IMR-90 (cell line): ENCODE data around the gene KIFC3.

Experiments used
- BHLHE40 ChIP-seq: fragments of 150-350 bp; IDR thresholded peaks from 2 replicates; pipeline ENCODE4 v1.6.1; 2016; ENCODE audit warnings: mild to moderate bottlenecking, low read depth, low read length
- CEBPB ChIP-seq: IDR thresholded peaks from 2 replicates; pipeline ENCODE4 v1.6.1; 2012; ENCODE audit warnings: low read depth, low read length, improper control_type of control experiment
- CTCF ChIP-seq: conservative IDR thresholded peaks from 2 replicates; pipeline ENCODE4 v1.5.1; 2012; ENCODE audit warnings: mild to moderate bottlenecking, low read depth, low read length, improper control_type of control experiment
- MXI1 ChIP-seq: IDR thresholded peaks from 2 replicates; pipeline ENCODE4 v1.6.1; 2012; ENCODE audit warnings: low read depth, mild to moderate bottlenecking, low read length, moderate library complexity, borderline replicate concordance
- NFE2L2 ChIP-seq: fragments of 150-350 bp; IDR thresholded peaks from 2 replicates; pipeline ENCODE4 v1.6.1; 2016; ENCODE audit warnings: low read depth, mild to moderate bottlenecking, low read length
- POLR2A ChIP-seq: IDR thresholded peaks from 2 replicates; pipeline ENCODE4 v1.6.1; 2012; ENCODE audit warnings: mild to moderate bottlenecking, low read depth, low read length
- RAD21 ChIP-seq: IDR thresholded peaks from 2 replicates; pipeline ENCODE4 v1.6.1; 2012; ENCODE audit warnings: low read length, improper control_type of control experiment

- TF ChIP-seq CTCF, result no peak
- no peak for TF ChIP-seq MXI1
- TF ChIP-seq POLR2A, result no peak
- TF ChIP-seq NFE2L2, result no peak
- no peak for TF ChIP-seq RAD21
- TF ChIP-seq BHLHE40, result no peak
- TF ChIP-seq CEBPB, result no peak
Measured at GRCh38 chr16:57787519-57787905, 14.8 kb downstream of the KIFC3 start.
